Nephron progenitor cell (in vitro differentiated cells): ENCODE data around the gene CDX4.

ENCODE experiments used
- DNase-seq: peaks from one replicate; pipeline ENCODE4 v3.0.0; 2021
- H3K27ac Mint-ChIP-seq: 2 replicates; pipeline ENCODE4 v1.8.0; 2021; ENCODE audit warnings: mild to moderate bottlenecking, moderate library complexity, mixed read lengths
- H3K27me3 Mint-ChIP-seq: 2 replicates; pipeline ENCODE4 v1.8.0; 2021; ENCODE audit warnings: mild to moderate bottlenecking, low read depth, mixed read lengths; ENCODE audit not compliant: poor library complexity
- H3K36me3 Mint-ChIP-seq: 2 replicates; pipeline ENCODE4 v1.8.0; 2021; ENCODE audit warnings: low read depth, mixed read lengths
- H3K4me1 Mint-ChIP-seq: 2 replicates; pipeline ENCODE4 v1.8.0; 2021; ENCODE audit warnings: mixed read lengths
- H3K4me3 Mint-ChIP-seq: 2 replicates; pipeline ENCODE4 v1.8.0; 2021; ENCODE audit warnings: mild to moderate bottlenecking, moderate library complexity, mixed read lengths
- H3K9me3 Mint-ChIP-seq: 2 replicates; pipeline ENCODE4 v1.8.0; 2021; ENCODE audit warnings: mild to moderate bottlenecking, moderate library complexity, mixed read lengths
- TF ChIP-seq, protein P1 (sequence below): fragments of 200-600 bp; sonication (generic); IDR thresholded peaks from 2 replicates; pipeline ENCODE4 v1.5.0; 2021; ENCODE audit warnings: antibody characterized with exemption

Gene CDX4, protein sequence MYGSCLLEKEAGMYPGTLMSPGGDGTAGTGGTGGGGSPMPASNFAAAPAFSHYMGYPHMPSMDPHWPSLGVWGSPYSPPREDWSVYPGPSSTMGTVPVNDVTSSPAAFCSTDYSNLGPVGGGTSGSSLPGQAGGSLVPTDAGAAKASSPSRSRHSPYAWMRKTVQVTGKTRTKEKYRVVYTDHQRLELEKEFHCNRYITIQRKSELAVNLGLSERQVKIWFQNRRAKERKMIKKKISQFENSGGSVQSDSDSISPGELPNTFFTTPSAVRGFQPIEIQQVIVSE

DNA sequence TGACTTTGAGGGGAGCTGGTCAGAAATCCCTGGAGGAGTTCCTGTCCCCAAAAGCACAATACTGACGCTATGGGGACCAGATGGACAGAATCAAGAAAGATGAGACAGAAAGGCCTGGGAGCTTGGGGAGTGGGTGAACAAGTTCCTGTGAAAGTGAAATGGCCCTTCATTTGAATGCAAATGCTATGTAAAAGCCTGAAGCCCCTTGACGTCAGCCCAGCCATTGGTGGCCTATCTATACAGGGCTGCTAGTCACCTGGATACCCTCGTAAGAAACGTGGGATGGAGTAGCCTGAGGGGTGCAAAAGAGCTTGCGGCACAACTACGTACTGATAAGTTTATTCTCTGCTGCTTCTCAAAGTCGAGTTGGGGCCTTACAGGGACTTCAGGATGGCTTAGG lies at the start of gene CDX4:
Gene CDX4, plus strand, starts transcription at position 223 of the 400 bp plus-strand sequence. CDS start 201 bp downstream, outside the sequence.
- Mint-ChIP-seq H3K9me3 (peaks cover 19% of the 10 kb centered on the region), H3K4me3 (no peak within 1 kb of the TSS), H3K36me3 (peaks cover 7% of the 10 kb centered on the region), H3K27me3 (no peaks in the 10 kb centered on the region), H3K27ac (no peak within 1 kb of the TSS), H3K4me1 (peaks cover 62% of the 10 kb centered on the region)
- DNase-seq: no peak
- TF ChIP-seq, protein P1, sequence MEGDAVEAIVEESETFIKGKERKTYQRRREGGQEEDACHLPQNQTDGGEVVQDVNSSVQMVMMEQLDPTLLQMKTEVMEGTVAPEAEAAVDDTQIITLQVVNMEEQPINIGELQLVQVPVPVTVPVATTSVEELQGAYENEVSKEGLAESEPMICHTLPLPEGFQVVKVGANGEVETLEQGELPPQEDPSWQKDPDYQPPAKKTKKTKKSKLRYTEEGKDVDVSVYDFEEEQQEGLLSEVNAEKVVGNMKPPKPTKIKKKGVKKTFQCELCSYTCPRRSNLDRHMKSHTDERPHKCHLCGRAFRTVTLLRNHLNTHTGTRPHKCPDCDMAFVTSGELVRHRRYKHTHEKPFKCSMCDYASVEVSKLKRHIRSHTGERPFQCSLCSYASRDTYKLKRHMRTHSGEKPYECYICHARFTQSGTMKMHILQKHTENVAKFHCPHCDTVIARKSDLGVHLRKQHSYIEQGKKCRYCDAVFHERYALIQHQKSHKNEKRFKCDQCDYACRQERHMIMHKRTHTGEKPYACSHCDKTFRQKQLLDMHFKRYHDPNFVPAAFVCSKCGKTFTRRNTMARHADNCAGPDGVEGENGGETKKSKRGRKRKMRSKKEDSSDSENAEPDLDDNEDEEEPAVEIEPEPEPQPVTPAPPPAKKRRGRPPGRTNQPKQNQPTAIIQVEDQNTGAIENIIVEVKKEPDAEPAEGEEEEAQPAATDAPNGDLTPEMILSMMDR: no peak

DNA sequence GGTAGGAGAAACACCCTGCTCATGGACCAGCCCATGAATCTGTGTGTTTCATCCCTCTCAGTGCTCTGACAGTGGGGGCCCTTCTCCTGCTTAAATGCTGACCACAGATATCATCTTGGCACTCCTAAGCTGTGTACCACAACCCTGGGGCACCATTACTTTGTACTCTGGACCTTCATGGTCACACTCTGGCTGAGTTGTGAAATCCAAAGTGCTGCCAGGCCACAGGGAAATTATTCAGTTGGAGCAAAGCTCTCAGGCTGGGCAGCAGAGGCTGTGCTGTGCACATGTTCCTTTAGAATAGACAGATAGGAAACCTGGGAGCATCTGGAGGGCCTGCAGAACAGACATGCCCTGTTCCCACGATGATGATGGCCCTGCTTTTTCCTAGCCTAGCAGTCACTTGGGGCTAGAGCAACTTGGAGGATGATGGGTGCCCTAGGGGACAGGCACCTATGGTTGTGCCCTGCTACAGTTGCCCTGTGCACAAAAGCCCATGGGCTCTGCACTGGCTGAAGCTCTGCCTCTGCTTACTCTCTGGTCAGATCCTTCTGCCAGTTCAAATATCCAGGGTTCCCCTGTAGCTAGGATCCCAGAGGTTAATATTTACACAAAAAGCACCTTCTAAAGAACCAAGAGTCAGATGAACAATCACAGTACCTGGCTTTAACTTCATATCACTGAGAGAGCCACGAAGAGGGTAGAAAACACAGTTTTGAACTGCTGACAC lies 48.5 kb upstream of the CDX4 start:
- H3K27me3 Mint-ChIP-seq: no peaks in the 10 kb centered on the region
- DNase-seq: no peak
- peaks cover 46% of the 10 kb centered on the region for H3K9me3 Mint-ChIP-seq
- TF ChIP-seq, protein P1: no peak
- peaks cover 15% of the 10 kb centered on the region for H3K36me3 Mint-ChIP-seq
- H3K4me1 Mint-ChIP-seq: peaks cover 23% of the 10 kb centered on the region
- H3K4me3 Mint-ChIP-seq: no peak overlapping the region
- no peak overlapping the region for H3K27ac Mint-ChIP-seq

DNA sequence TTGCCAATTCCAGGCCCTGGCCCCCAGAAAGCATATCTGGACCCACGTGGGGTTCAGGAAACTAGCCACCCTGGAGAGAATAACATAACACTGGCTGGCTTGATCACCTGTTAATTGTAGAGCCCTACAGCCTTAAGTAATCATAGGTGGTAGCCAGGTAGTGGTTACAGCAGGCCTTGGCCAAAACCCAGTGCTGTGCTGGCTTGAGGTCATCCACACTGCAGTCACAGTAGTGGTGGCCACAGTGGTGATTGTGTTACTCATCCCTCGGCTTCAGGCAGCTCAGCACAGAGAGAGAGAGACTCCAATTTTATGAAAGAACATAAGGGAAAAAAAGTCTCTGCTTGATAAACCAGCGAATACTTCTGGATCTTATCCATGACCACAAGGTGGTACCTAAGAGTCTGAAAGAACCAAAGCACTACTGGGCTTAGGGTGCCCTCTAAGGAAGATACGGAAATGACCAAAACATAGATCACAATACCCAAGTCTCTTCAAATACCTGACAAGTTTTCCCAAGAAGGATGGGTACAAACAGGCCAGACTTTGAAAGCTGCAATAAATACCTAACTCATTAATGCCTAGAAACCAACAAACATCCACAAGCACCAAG lies 46.6 kb upstream of the CDX4 start:
- Mint-ChIP-seq H3K4me1 (peaks cover 23% of the 10 kb centered on the region), H3K4me3 (no peak overlapping the region), H3K27ac (no peak overlapping the region), H3K36me3 (peaks cover 27% of the 10 kb centered on the region), H3K9me3 (peaks cover 50% of the 10 kb centered on the region), H3K27me3 (no peaks in the 10 kb centered on the region)
- TF ChIP-seq, protein P1: no peak
- DNase-seq: no peak

DNA sequence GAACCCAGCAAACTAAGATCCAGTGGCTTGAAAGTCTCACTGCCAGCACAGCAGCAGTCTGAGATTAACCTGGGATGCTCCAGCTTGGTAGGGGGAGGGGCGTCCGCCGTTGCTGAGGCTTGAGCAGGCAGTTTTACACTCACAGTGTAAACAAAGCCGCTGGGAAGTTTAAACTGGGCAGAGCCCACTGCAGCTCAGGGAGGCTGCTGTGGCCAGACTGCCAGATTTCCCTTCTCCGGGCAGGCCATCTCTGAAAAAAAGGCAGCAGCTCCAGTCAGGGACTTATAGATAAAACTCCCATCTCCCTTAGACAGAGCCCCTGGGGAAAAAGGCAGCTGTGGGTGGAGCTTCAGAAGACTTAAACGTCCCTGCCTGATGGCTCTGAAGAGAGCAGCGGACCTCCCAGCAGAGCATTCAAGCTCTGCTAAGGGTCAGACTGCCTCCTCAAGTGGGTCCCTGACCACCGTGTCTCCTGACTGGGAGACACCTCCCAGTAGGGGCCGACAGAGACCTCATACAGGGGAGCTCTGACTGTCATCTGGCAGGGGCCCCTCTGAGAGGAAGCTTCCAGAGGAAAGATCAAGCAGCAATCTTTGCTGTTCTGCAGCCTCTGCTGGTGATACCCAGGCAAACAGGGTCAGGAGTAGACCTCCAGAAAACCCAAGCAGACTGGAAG lies 45.1 kb upstream of the CDX4 start:
- H3K27me3 Mint-ChIP-seq: no peaks in the 10 kb centered on the region
- peak overlapping the region; percentile 67 for H3K4me3 Mint-ChIP-seq
- DNase-seq: peak; percentile 50
- peak overlapping the region; percentile 94 for H3K27ac Mint-ChIP-seq
- peaks cover 23% of the 10 kb centered on the region for H3K4me1 Mint-ChIP-seq
- peaks cover 64% of the 10 kb centered on the region for H3K9me3 Mint-ChIP-seq
- TF ChIP-seq, protein P1: no peak
- peaks cover 33% of the 10 kb centered on the region for H3K36me3 Mint-ChIP-seq

DNA sequence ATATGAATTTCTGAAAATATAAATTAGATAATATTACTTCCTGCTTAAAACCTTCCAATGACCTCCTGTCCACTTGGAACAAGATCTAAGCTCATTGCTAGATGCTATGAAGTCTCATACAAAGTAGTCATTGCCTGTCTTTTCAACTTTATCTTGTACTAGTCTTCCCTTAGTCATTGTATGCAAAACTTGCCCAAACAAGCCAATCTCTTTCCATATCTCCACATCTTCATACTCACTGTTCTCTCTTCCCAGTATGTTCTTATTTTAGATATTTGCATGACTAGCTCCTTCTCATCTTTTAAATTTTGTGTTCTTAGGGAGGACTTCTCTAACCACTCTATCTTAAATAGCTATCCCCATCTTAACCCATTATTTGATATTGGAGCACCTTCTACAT lies 33.9 kb upstream of the CDX4 start:
- Mint-ChIP-seq H3K4me1 (no peaks in the 10 kb centered on the region), H3K27me3 (peaks cover 3% of the 10 kb centered on the region), H3K4me3 (no peak overlapping the region), H3K9me3 (peaks cover 20% of the 10 kb centered on the region), H3K36me3 (no peaks in the 10 kb centered on the region), H3K27ac (no peak overlapping the region)
- DNase-seq: no peak
- TF ChIP-seq, protein P1: no peak
